ENCODE measurements around the gene FAM209B.

DNA sequence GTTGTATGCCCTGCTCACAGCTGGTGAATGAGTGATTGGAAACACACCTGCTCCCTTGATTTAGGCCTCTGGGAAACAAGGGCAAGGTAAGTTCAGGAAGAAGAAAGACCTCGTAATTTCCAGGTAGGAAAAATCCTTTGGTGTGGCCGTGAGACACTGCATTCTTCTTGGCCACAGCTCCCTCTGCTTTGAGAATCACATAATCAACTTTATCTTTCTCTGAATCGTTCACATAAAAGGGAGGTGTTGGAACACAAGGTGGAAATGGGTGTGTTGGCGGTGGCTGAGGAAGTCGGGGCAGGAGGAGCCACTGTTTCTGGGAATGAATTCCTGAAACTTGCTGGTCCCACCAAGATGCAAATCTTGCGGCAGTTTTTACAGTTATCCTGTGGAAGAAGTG is 25.9 kb downstream of the FAM209B start:
- TF ChIP-seq POLR2A (IDR thresholded peaks at IDR 0.05) = no peak
- TF ChIP-seq CTCF (IDR thresholded peaks at IDR 0.05) = no peak

Data from body of pancreas (tissue), 4 donors.